ENCODE data around the gene SP4.

GRCh38 chr7:21393937-21394336 is 33.9 kb upstream of the SP4 start:
- no peak for TF ChIP-seq CTCF (IDR thresholded peaks at IDR 0.05; ENCODE audit: low read length)
- no peak for TF ChIP-seq EZH2 (IDR thresholded peaks at IDR 0.05; ENCODE audit: borderline replicate concordance, low read length)

Data from OCI-LY1 (cell line).